ENCODE results near the gene PROKR2.

Gene PROKR2

DNA sequence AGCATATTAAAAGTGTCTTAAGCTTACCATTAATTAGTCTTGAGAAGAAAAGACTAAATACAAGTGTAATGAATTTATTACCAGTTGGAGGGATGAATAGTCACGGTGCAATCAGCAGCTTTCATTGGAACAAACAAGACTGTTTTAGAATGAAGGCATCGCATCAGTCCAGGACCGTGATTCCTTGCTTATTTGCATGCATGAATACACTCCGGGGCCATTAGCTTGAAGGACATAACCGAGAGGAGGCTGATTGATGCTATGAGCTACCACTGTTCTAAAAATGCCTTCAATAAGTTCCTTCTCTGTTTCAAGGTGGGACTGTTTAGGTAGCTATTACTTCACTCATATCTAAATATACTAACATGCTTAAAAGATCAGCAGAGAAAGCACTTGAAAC lies 17.9 kb downstream of the PROKR2 start:
- no peak for TF ChIP-seq RAD21 (IDR thresholded peaks at IDR 0.05; ENCODE audit: low read depth)
- no peak for TF ChIP-seq TCF12 (IDR thresholded peaks at IDR 0.05; ENCODE audit: low read depth)
- TF ChIP-seq EGR1 (IDR thresholded peaks at IDR 0.05), result no peak
- TF ChIP-seq ZBTB7A (IDR thresholded peaks at IDR 0.05; ENCODE audit: low read depth), result no peak
- TF ChIP-seq, protein P1, sequence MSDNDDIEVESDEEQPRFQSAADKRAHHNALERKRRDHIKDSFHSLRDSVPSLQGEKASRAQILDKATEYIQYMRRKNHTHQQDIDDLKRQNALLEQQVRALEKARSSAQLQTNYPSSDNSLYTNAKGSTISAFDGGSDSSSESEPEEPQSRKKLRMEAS (IDR thresholded peaks at IDR 0.05), result no peak
- TF ChIP-seq, protein P2, sequence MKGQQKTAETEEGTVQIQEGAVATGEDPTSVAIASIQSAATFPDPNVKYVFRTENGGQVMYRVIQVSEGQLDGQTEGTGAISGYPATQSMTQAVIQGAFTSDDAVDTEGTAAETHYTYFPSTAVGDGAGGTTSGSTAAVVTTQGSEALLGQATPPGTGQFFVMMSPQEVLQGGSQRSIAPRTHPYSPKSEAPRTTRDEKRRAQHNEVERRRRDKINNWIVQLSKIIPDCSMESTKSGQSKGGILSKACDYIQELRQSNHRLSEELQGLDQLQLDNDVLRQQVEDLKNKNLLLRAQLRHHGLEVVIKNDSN (IDR thresholded peaks at IDR 0.05), result no peak
- TF ChIP-seq CREB1 (IDR thresholded peaks at IDR 0.05; ENCODE audit: low read depth), result no peak
- TF ChIP-seq TAF1 (IDR thresholded peaks at IDR 0.05; ENCODE audit: low read depth), result no peak
- no peak for TF ChIP-seq TEAD4 (IDR thresholded peaks at IDR 0.05)
- no peak for TF ChIP-seq NFIC (IDR thresholded peaks at IDR 0.05)
- no peak for TF ChIP-seq EP300 (IDR thresholded peaks at IDR 0.05; ENCODE audit: borderline replicate concordance)
- no peak for TF ChIP-seq YY1 (IDR thresholded peaks at IDR 0.05; ENCODE audit: low read depth)
- TF ChIP-seq, protein P3, sequence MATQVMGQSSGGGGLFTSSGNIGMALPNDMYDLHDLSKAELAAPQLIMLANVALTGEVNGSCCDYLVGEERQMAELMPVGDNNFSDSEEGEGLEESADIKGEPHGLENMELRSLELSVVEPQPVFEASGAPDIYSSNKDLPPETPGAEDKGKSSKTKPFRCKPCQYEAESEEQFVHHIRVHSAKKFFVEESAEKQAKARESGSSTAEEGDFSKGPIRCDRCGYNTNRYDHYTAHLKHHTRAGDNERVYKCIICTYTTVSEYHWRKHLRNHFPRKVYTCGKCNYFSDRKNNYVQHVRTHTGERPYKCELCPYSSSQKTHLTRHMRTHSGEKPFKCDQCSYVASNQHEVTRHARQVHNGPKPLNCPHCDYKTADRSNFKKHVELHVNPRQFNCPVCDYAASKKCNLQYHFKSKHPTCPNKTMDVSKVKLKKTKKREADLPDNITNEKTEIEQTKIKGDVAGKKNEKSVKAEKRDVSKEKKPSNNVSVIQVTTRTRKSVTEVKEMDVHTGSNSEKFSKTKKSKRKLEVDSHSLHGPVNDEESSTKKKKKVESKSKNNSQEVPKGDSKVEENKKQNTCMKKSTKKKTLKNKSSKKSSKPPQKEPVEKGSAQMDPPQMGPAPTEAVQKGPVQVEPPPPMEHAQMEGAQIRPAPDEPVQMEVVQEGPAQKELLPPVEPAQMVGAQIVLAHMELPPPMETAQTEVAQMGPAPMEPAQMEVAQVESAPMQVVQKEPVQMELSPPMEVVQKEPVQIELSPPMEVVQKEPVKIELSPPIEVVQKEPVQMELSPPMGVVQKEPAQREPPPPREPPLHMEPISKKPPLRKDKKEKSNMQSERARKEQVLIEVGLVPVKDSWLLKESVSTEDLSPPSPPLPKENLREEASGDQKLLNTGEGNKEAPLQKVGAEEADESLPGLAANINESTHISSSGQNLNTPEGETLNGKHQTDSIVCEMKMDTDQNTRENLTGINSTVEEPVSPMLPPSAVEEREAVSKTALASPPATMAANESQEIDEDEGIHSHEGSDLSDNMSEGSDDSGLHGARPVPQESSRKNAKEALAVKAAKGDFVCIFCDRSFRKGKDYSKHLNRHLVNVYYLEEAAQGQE (IDR thresholded peaks at IDR 0.05; ENCODE audit: low read depth), result no peak
- TF ChIP-seq FOXM1 (IDR thresholded peaks at IDR 0.05; ENCODE audit: borderline replicate concordance, low read depth), result no peak

DNA sequence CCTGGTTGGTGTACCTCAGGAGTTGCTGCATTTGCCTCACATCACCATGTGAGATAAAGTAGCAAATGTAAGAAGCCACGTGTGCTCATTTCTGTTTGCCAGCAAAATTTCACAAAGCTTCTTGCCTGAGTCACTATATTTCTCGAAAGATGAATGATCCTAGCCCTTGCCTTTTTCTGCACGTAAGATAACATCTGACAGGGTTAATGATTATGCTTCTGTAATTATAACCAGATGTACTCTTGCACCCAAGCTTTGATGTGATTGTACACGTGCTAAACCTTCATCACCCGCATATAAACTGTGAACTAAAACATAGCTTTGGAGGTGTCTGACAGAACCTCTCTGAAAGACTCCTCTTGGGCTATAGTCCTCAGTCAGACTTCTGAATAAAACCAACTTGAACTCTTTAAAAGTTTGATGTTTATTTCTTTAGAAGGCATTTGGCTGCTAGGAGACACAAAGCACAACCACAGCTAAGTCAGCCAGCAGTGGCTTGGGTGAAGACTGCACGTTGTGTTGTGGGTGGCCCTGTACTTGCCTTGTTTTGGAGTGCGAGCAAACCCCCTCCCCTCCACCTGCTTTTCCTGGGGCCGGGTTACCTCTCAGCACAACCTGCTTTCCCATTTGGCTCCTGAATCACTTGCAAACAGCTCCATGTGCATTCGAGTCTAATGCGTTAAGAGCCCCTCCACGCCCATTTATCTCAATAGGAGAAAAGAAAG lies 19.3 kb downstream of the PROKR2 start:
- TF ChIP-seq, protein P3 (IDR thresholded peaks at IDR 0.05; ENCODE audit: low read depth), result no peak
- no peak for TF ChIP-seq NFIC (IDR thresholded peaks at IDR 0.05)

DNA sequence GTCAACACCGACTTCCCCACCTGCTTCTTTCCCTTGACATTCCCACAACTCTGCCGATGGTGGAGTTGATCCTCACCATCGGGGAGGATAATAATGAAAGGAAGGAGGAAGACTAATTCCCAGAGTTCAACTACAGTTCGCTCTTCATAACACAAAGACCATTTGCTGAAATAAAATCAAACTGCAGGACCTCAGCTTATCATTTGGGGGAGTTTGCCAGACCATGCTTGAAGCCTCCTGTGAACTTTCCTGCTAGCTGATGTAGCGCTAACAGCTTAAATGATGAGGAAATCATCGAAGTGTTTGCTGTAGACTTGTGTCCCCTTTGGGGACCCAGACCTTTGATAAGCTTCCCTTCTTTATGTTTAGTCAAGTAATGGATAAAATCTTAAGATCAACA lies 26.2 kb downstream of the PROKR2 start:
- TF ChIP-seq TAF1 (IDR thresholded peaks at IDR 0.05; ENCODE audit: low read depth) (no peak), CREB1 (IDR thresholded peaks at IDR 0.05; ENCODE audit: low read depth) (no peak), TCF12 (IDR thresholded peaks at IDR 0.05; ENCODE audit: low read depth) (no peak), NFIC (IDR thresholded peaks at IDR 0.05) (no peak), EGR1 (IDR thresholded peaks at IDR 0.05) (no peak), RAD21 (IDR thresholded peaks at IDR 0.05; ENCODE audit: low read depth) (no peak), YY1 (IDR thresholded peaks at IDR 0.05; ENCODE audit: low read depth) (no peak), ZBTB7A (IDR thresholded peaks at IDR 0.05; ENCODE audit: low read depth) (no peak), CEBPB (IDR thresholded peaks at IDR 0.05) (no peak)
- TF ChIP-seq, protein P3 (IDR thresholded peaks at IDR 0.05; ENCODE audit: low read depth), result no peak

DNA sequence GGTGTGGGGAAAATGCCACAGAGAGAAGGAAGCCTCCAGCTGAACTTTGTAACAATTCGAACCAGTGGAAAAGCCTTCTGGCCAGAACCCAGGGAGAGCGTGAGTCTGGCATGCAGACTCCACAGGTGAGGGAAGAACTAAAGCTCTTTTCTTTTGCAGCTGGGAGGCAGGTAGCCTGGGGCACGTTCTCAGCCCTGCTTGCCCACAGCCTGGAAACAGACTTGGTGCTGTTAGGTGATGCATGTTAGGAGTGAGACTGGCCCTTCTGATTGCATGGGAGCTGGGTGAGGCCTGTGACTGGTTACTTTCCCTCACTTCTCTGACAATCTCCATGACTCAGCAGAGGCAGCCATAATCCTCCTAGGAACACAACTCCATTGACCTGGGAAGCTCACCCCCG lies 34.2 kb downstream of the PROKR2 start:
- TF ChIP-seq, protein P2 (IDR thresholded peaks at IDR 0.05), result no peak
- TF ChIP-seq TAF1 (IDR thresholded peaks at IDR 0.05; ENCODE audit: low read depth) (no peak), RAD21 (IDR thresholded peaks at IDR 0.05; ENCODE audit: low read depth) (no peak), EGR1 (IDR thresholded peaks at IDR 0.05) (no peak), FOXM1 (IDR thresholded peaks at IDR 0.05; ENCODE audit: borderline replicate concordance, low read depth) (no peak), TCF12 (IDR thresholded peaks at IDR 0.05; ENCODE audit: low read depth) (no peak), ZBTB7A (IDR thresholded peaks at IDR 0.05; ENCODE audit: low read depth) (no peak), YY1 (IDR thresholded peaks at IDR 0.05; ENCODE audit: low read depth) (no peak), EP300 (IDR thresholded peaks at IDR 0.05; ENCODE audit: borderline replicate concordance) (no peak), CREB1 (IDR thresholded peaks at IDR 0.05; ENCODE audit: low read depth) (no peak), CEBPB (IDR thresholded peaks at IDR 0.05) (no peak), NFIC (IDR thresholded peaks at IDR 0.05) (no peak), TEAD4 (IDR thresholded peaks at IDR 0.05) (no peak)
- TF ChIP-seq, protein P1 (IDR thresholded peaks at IDR 0.05), result no peak
- TF ChIP-seq, protein P3 (IDR thresholded peaks at IDR 0.05; ENCODE audit: low read depth), result no peak
